GM12872 (cell line): ENCODE results near the gene PTPRD.

ENCODE experiments used
- TF ChIP-seq, protein P1 (sequence below): IDR thresholded peaks from 3 replicates; pipeline ENCODE4 v1.5.1; 2011; ENCODE audit warnings: low read depth, mild to moderate bottlenecking, low read length, moderate library complexity; ENCODE audit not compliant: insufficient read depth

The PTPRD gene

DNA sequence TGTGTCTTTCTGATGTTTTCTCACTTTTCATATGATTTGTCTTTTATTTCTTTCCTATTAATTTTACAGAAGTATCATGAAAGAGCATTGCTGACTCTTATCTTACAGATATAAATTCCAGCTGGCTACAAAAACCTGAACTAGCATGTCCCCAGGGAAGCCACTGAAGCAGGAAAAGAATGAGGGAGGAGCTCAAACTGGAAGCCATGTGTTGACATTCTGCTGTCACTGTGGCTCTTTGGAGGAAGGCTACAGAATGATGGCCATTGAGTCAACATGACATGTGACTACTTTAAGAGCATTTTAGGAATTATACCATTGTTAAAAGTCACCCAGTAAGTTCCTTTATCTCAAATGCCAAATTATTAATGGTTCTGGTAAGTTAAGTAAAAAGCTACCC is 2174.9 kb downstream of the PTPRD start:
- TF ChIP-seq, protein P1, sequence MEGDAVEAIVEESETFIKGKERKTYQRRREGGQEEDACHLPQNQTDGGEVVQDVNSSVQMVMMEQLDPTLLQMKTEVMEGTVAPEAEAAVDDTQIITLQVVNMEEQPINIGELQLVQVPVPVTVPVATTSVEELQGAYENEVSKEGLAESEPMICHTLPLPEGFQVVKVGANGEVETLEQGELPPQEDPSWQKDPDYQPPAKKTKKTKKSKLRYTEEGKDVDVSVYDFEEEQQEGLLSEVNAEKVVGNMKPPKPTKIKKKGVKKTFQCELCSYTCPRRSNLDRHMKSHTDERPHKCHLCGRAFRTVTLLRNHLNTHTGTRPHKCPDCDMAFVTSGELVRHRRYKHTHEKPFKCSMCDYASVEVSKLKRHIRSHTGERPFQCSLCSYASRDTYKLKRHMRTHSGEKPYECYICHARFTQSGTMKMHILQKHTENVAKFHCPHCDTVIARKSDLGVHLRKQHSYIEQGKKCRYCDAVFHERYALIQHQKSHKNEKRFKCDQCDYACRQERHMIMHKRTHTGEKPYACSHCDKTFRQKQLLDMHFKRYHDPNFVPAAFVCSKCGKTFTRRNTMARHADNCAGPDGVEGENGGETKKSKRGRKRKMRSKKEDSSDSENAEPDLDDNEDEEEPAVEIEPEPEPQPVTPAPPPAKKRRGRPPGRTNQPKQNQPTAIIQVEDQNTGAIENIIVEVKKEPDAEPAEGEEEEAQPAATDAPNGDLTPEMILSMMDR: no peak

DNA sequence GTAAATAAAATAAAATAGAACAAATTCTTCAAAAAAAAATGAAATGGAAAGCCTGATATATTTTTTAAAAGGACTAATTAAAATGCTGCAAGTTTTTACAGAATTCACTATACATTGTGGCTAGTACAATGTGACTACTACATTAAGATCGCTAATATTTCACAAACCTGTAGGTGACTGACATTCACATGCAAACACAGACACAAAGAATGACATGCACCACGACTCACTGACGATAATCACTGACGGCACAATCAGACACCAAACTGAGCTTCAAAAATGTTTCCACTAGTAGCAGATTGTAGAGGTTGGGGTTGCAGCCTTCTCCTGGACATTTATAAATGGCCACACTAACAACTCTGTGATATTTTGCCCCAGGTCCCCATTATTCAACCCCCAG is 2175.5 kb downstream of the PTPRD start:
- TF ChIP-seq, protein P1: no peak

DNA sequence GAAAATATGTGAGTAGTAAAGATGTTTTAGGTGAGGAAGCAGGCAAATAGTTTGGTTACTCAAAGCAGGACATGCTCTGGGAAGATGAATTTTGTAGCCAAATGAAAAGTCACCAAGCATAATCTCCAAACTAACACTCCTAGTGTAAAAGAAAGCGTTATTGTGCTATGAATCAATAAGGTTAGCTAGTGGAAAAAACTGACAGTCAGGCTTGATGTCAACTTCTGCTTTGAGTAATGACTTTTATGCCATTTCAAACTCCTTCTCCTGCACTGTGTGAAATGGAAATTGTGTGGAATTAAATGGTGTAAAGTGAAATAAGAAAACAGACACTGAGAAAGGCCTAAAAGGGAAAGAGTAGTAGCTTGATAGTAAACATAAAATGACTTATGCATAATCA is 2176.0 kb downstream of the PTPRD start:
- TF ChIP-seq, protein P1: no peak

DNA sequence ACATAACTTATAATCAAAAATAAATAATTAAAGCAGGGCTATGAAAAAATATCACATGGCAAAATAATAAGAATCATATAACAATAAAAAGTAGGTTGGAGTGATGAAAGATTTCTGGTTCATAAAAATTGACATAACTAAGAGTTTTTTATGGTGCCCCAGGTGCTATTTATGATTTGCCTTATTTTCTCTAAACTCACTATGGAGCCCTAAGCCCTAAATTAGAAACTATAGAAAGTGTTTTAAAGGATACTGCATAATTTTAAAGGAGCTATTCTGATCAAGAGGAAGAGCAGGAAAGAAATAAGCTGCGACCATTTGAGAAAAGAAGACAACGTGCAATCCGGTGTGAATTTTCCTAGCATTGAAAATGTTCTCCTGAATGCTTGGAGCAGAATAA is 2178.2 kb downstream of the PTPRD start:
- TF ChIP-seq, protein P1: no peak

DNA sequence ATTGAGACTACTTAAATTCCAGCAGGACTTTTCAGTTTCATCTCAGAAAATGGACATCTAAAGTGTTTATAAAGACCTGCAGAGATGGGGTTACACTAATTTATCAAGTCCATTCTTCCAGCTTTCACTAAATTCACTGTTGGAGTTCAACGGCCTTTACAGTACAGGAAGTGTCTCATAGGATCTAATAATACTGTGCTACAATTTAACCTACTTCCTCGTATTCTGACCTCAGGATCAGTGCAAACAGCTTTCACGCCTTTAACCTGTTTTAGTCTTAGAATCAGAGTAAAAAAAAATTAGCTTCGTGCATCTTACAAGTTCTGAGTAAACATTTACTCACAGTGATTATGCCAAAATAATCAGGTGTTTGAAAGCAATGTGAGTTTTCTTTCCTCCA is 2180.6 kb downstream of the PTPRD start:
- TF ChIP-seq, protein P1: no peak

DNA sequence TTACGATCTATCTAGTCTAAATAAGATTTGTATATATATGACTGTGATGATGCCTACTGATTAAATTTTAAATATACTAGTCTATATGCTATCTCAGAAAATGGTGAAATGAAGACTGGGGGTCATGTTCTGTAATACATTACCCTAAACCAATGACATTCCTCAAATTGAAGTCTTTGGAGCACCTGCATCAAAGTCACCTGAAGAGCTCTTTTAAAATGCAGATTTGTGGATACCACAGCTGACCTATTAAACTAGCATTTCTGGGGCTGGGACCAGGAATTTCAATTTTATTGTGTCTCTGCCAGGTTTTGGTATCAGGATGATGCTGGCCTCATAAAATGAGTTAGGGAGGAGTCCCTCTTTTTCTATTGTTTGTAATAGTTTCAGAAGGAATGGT is 2181.3 kb downstream of the PTPRD start:
- TF ChIP-seq, protein P1: no peak

DNA sequence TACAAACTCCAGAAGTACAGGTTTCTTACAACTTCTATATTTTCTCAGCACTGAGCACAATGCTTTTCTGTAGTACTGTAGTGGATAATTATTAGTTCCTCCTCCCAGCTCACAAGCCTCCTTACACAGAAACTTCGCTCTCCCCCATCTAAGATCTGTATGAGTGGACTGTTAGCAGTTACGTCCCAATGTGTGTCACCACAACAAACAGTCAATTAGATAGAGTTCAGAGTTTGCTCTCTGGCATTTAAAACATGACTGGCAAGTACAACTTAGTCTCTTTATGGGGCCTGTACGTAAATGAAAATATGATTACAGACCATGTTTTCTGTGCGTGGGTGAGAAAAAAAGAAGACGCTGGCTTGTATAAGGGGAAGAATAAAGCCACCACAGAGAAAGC is 2181.9 kb downstream of the PTPRD start:
- TF ChIP-seq, protein P1: no peak

DNA sequence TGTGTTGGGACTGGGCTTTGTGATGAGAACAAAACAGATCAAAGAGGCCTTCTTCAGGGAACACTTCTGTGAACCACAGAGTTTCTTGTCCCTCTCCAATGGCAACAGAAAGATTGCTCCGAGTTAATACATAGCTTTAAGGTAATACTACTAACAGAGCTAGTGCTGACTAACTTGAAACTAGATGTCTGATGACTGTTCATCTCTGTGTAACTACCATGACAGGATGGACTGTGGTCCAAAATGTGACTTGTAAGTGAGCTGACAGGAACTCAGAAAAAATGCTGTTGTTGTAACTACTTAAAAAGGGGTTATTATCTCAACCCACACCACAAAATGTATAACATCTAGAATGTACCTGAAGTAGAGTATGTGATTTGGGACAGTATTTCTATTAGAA is 2183.0 kb downstream of the PTPRD start:
- TF ChIP-seq, protein P1: no peak
